Breast epithelium (tissue), 4 donors: ENCODE results near the gene GRM4. TPM values are rescaled to one million over a fixed set of nuclear protein-coding genes. Genes with fewer than 3 reads are reported as not detected.

Source experiments
- DNase-seq, 2 donors: peaks; one replicate each; pipeline ENCODE4 v3.0.0-alpha.2; 2019; ENCODE audit warnings: low spot score in 2 of 2
- H3K27ac ChIP-seq, 2 donors: fragments of 200-600 bp; sonication (generic) in 1 of 2; one replicate each; pipeline ENCODE4 v1.5.1; 2016 to 2019; ENCODE audit warnings: mild to moderate bottlenecking in 1 of 2
- H3K27me3 ChIP-seq, 2 donors: fragments of 200-600 bp; sonication (generic) in 1 of 2; one replicate each; pipeline versions ENCODE4 v1.5.1 to v1.6.0; 2017 to 2019; ENCODE audit warnings: control low read depth in 1 of 2, mild to moderate bottlenecking in 1 of 2
- H3K36me3 ChIP-seq: fragments of 200-600 bp; one replicate; pipeline ENCODE4 v1.5.1; 2019
- H3K4me1 ChIP-seq, 2 donors: fragments of 200-600 bp; sonication (generic); one replicate each; pipeline ENCODE4 v1.5.1; 2016 to 2019; ENCODE audit warnings: control low read depth in 1 of 2
- H3K4me3 ChIP-seq, 3 donors: fragments of 200-600 bp; sonication (generic); 1 replicate in 2 of 3; 2 replicates in 1 of 3; pipeline ENCODE4 v1.5.1; 2016 to 2019; ENCODE audit warnings: mild to moderate bottlenecking in 3 of 3, moderate library complexity in 2 of 3
- H3K9me3 ChIP-seq, 2 donors: fragments of 200-600 bp; sonication (generic) in 1 of 2; one replicate each; pipeline ENCODE4 v1.5.1; 2016 to 2019; ENCODE audit warnings: control low read depth in 1 of 2
- CTCF ChIP-seq, 3 donors: fragments of 450-650 bp; IDR thresholded peaks; one replicate each; pipeline ENCODE4 v1.5.1; 2016 to 2017; ENCODE audit warnings: antibody characterized with exemption in 3 of 3, mild to moderate bottlenecking in 3 of 3, moderate library complexity in 3 of 3
- POLR2A ChIP-seq: fragments of 450-650 bp; IDR thresholded peaks from one replicate; pipeline ENCODE4 v1.6.1; 2016; ENCODE audit warnings: antibody characterized with exemption, mild to moderate bottlenecking, moderate library complexity
- POLR2AphosphoS5 ChIP-seq, 3 donors: sonication (generic); formaldehyde crosslinking; IDR thresholded peaks; one replicate each; pipeline ENCODE4 v1.6.1; 2017; ENCODE audit warnings: antibody characterized with exemption in 3 of 3
- intact Hi-C: fragments of 100-400 bp; cut with DNase I; formaldehyde crosslinking; loops from one replicate; pipeline ENCODE4 v1.15.1; 2023; ENCODE audit warnings: low total_unique reads
- total RNA-seq, 3 donors: library from RNA; depleted of rRNA; stranded (reverse); fragments of >200 nt; gene quantifications; one replicate each; pipeline ENCODE4 v1.1.0, GENCODE V29; 2016

GRM4 gene
- total RNA-seq, 3 donors from 2014 or later, result not detected

GRCh38 chr6:34029489-34030280, 116.2 kb downstream of the GRM4 start:
- no peaks in the 10 kb centered on the region for H3K9me3 ChIP-seq
- H3K27me3 ChIP-seq, result no peaks in the 10 kb centered on the region
- no peak overlapping the region for H3K27ac ChIP-seq
- no peaks in the 10 kb centered on the region for H3K4me1 ChIP-seq
- intact Hi-C loops, result loop anchor here (5.0 kb wide), 1 partner anchor 457 kb away; no protein-coding TSS in a partner anchor
- no peaks in the 10 kb centered on the region for H3K36me3 ChIP-seq
- H3K4me3 ChIP-seq, result no peak overlapping the region
- no peak for TF ChIP-seq CTCF (IDR thresholded peaks at IDR 0.05)
- no peak for TF ChIP-seq POLR2A
- TF ChIP-seq POLR2AphosphoS5 (IDR thresholded peaks at IDR 0.05), result no peak
- no peak for DNase-seq

GRCh38 chr6:34028691-34029360, 117.1 kb downstream of the GRM4 start:
- no peak overlapping the region for H3K4me3 ChIP-seq
- no peak for DNase-seq
- H3K27me3 ChIP-seq, result no peaks in the 10 kb centered on the region
- H3K4me1 ChIP-seq, result no peaks in the 10 kb centered on the region
- H3K9me3 ChIP-seq, result no peaks in the 10 kb centered on the region
- no peak overlapping the region for H3K27ac ChIP-seq
- no peaks in the 10 kb centered on the region for H3K36me3 ChIP-seq
- intact Hi-C loops, result loop anchor here (5.0 kb wide), 1 partner anchor 457 kb away; no protein-coding TSS in a partner anchor
- TF ChIP-seq CTCF (IDR thresholded peaks at IDR 0.05) (no peak), POLR2A (no peak), POLR2AphosphoS5 (IDR thresholded peaks at IDR 0.05) (no peak)

- TF ChIP-seq POLR2A, result no peak
- no peak for TF ChIP-seq POLR2AphosphoS5 (IDR thresholded peaks at IDR 0.05)
- TF ChIP-seq CTCF (IDR thresholded peaks at IDR 0.05), result no peak
- intact Hi-C loops, result loop anchor here (5.0 kb wide), 1 partner anchor 456 kb away; no protein-coding TSS in a partner anchor
- no peak for DNase-seq
- Histone ChIP-seq H3K4me3 (no peak overlapping the region), H3K27me3 (no peaks in the 10 kb centered on the region), H3K27ac (no peak overlapping the region), H3K4me1 (no peaks in the 10 kb centered on the region), H3K36me3 (no peaks in the 10 kb centered on the region), H3K9me3 (no peaks in the 10 kb centered on the region)
Observed at GRCh38 chr6:34027939-34028441, 117.9 kb downstream of the GRM4 start.

GRCh38 chr6:34027445-34027936, 118.4 kb downstream of the GRM4 start:
- no peak for DNase-seq
- Histone ChIP-seq H3K9me3 (no peaks in the 10 kb centered on the region), H3K4me1 (no peaks in the 10 kb centered on the region), H3K27ac (no peak overlapping the region), H3K27me3 (no peaks in the 10 kb centered on the region), H3K36me3 (no peaks in the 10 kb centered on the region), H3K4me3 (no peak overlapping the region)
- TF ChIP-seq CTCF (IDR thresholded peaks at IDR 0.05) (peak; percentile 56 to 82 (median 66)), POLR2AphosphoS5 (IDR thresholded peaks at IDR 0.05) (no peak)
- intact Hi-C loops, result loop anchor here (5.0 kb wide), 1 partner anchor 455 kb away; no protein-coding TSS in a partner anchor

- intact Hi-C loops, result loop anchor here (5.0 kb wide), 1 partner anchor 454 kb away; no protein-coding TSS in a partner anchor
- no peaks in the 10 kb centered on the region for H3K4me1 ChIP-seq
- no peaks in the 10 kb centered on the region for H3K36me3 ChIP-seq
- H3K27ac ChIP-seq, result no peak overlapping the region
- no peak for DNase-seq
- no peaks in the 10 kb centered on the region for H3K27me3 ChIP-seq
- no peak overlapping the region for H3K4me3 ChIP-seq
- TF ChIP-seq POLR2AphosphoS5 (IDR thresholded peaks at IDR 0.05) (no peak), CTCF (IDR thresholded peaks at IDR 0.05) (no peak), POLR2A (no peak)
- no peaks in the 10 kb centered on the region for H3K9me3 ChIP-seq
Observed at GRCh38 chr6:34025861-34026260, 120.0 kb downstream of the GRM4 start.
